HepG2 (cell line): ENCODE data around the gene SRF. TPM values are rescaled to one million over a fixed set of nuclear protein-coding genes. Genes with fewer than 3 reads are reported as not detected.
A peak's percentile ranks its signal among the peaks of the same experiment; 100 is the strongest.

Source experiments
- ATAC-seq: fragments of 200-7000 bp; cut with Tn5 transposase; 3 replicates; pipeline ENCODE4 v1.9.1; 2020; ENCODE audit warnings: mild to moderate bottlenecking, moderate library complexity
- BruUV-seq: library from RNA; stranded (reverse); fragments of 400-500 nt; replicated peaks from 2 replicates; lab custom pipeline; 2021; lab: Mats Ljungman, UMichigan
- CTCF ChIA-PET: fragments of 300-600 bp; formaldehyde crosslinking; extraction: SDS; loops from one replicate; lab custom pipeline; 2021; ENCODE audit warnings: low total read pairs, inconsistent platforms, low intra/inter-chr PET ratio; lab: Yijun Ruan, JAX
- POLR2A ChIA-PET: fragments of 350-600 bp; sonication (Branson Sonifier 250); formaldehyde crosslinking; loops from one replicate; lab custom pipeline; 2020; ENCODE audit warnings: antibody characterized with exemption, inconsistent platforms; lab: Yijun Ruan, JAX
- DNase-seq: peaks from one replicate; pipeline ENCODE4 v3.0.0-alpha.2; 2015; ENCODE audit warnings: low spot score
- FAIRE-seq: peaks from 3 replicates; lab custom pipeline; 2011; peaks lifted over from hg19 to GRCh38; lab: Jason Lieb, UNC
- H2AFZ ChIP-seq: one replicate; pipeline ENCODE4 v1.6.1; 2011; ENCODE audit warnings: low read length, inconsistent platforms
- H3K27ac ChIP-seq: fragments of 300-600 bp; 3 replicates; pipeline ENCODE4 v1.8.0; 2011; ENCODE audit warnings: mixed run types, mild to moderate bottlenecking, mixed read lengths, low read length, inconsistent platforms; ENCODE audit not compliant: insufficient read depth; ENCODE audit errors: extremely low read length
- H3K27me3 ChIP-seq, 2 experiments: fragments of 200-600 bp in 1 of 2; 2 replicates in 1 of 2; 3 replicates in 1 of 2; pipeline versions ENCODE4 v1.6.0 to v1.8.0; 2011; ENCODE audit warnings: low read length in 2 of 2, mild to moderate bottlenecking in 2 of 2, moderate library complexity in 2 of 2, inconsistent platforms in 1 of 2; ENCODE audit not compliant: insufficient read depth in 2 of 2, control insufficient read depth in 1 of 2
- H3K36me3 ChIP-seq, 2 experiments: fragments of 200-600 bp in 1 of 2; replicated peaks in 1 of 2; 2 replicates in 1 of 2; 3 replicates in 1 of 2; pipeline versions ENCODE4 v1.5.1 to v1.8.0; 2011; ENCODE audit warnings: low read length in 2 of 2, inconsistent platforms in 1 of 2; ENCODE audit not compliant: insufficient read depth in 2 of 2, control insufficient read depth in 1 of 2
- H3K4me1 ChIP-seq: 2 replicates; pipeline ENCODE4 v1.5.1; 2012; ENCODE audit warnings: low read length, inconsistent platforms; ENCODE audit not compliant: insufficient read depth
- H3K4me2 ChIP-seq: 2 replicates; pipeline ENCODE4 v1.6.0; 2011; ENCODE audit warnings: low read depth, low read length, inconsistent platforms
- H3K4me3 ChIP-seq, 3 experiments: fragments of 200-600 bp in 1 of 3; sonication (generic), shearing (Covaris generic) in 1 of 3; replicated peaks in 1 of 3; 2 replicates each; pipeline ENCODE4 v1.5.1; 2011 to 2016; ENCODE audit warnings: low read length in 3 of 3, inconsistent platforms in 2 of 3, low read depth in 2 of 3, mild to moderate bottlenecking in 2 of 3, control low read depth in 1 of 3, mixed read lengths in 1 of 3; ENCODE audit not compliant: insufficient read depth in 1 of 3
- H3K79me2 ChIP-seq: one replicate; pipeline ENCODE4 v1.6.1; 2011; ENCODE audit warnings: low read length, inconsistent platforms; ENCODE audit not compliant: insufficient read depth
- H3K9ac ChIP-seq: 2 replicates; pipeline ENCODE4 v1.6.0; 2011; ENCODE audit warnings: mild to moderate bottlenecking, low read depth, low read length, inconsistent platforms; ENCODE audit not compliant: insufficient read depth
- H3K9me3 ChIP-seq: 2 replicates; pipeline ENCODE4 v1.5.1; 2012; ENCODE audit warnings: mild to moderate bottlenecking, low read length
- H4K20me1 ChIP-seq: 2 replicates; pipeline ENCODE4 v1.6.0; 2011; ENCODE audit warnings: inconsistent platforms, mild to moderate bottlenecking, low read length, moderate library complexity; ENCODE audit not compliant: insufficient read depth
- DPF2 ChIP-seq: sonication (generic); formaldehyde crosslinking; IDR thresholded peaks from 2 replicates; pipeline ENCODE4 v1.4.0; 2020; ENCODE audit warnings: mild to moderate bottlenecking, low read depth, missing genetic modification reagents, borderline replicate concordance
- ELF4 ChIP-seq: sonication (generic); formaldehyde crosslinking; IDR thresholded peaks from 2 replicates; pipeline ENCODE4 v1.5.0; 2020; ENCODE audit warnings: missing genetic modification reagents, mild to moderate bottlenecking, moderate library complexity, borderline replicate concordance
- ETV6 ChIP-seq: sonication (generic); formaldehyde crosslinking; conservative IDR thresholded peaks from 2 replicates; pipeline ENCODE4 v1.4.0; 2020; ENCODE audit warnings: missing genetic modification reagents
- MAFF ChIP-seq: IDR thresholded peaks from 2 replicates; pipeline ENCODE4 v1.6.1; 2011; ENCODE audit warnings: low read depth, low read length, improper control_type of control experiment
- MAFK ChIP-seq, 2 experiments: IDR thresholded peaks in 1 of 2; conservative IDR thresholded peaks in 1 of 2; 2 replicates each; pipeline ENCODE4 v1.6.1; 2011; ENCODE audit warnings: improper control_type of control experiment in 2 of 2, low read length in 2 of 2
- MXI1 ChIP-seq: IDR thresholded peaks from 3 replicates; pipeline ENCODE4 v1.6.1; 2012; ENCODE audit warnings: low read depth, low read length, inconsistent platforms, borderline replicate concordance
- NFE2L2 ChIP-seq: fragments of 150-350 bp; IDR thresholded peaks from 2 replicates; pipeline ENCODE4 v1.6.1; 2014; ENCODE audit warnings: low read length
- SIX4 ChIP-seq: sonication (generic); formaldehyde crosslinking; IDR thresholded peaks from 2 replicates; pipeline ENCODE4 v1.4.0; 2020; ENCODE audit warnings: missing genetic modification reagents
- ZMAT3 ChIP-seq: sonication (generic); formaldehyde crosslinking; conservative IDR thresholded peaks from 2 replicates; pipeline ENCODE4 v1.7.0; 2021; ENCODE audit warnings: missing genetic modification reagents
- ZNF224 ChIP-seq: sonication (generic); formaldehyde crosslinking; IDR thresholded peaks from 2 replicates; pipeline ENCODE4 v1.5.0; 2020; ENCODE audit warnings: mild to moderate bottlenecking, missing genetic modification reagents
- ZNF468 ChIP-seq: sonication (generic); formaldehyde crosslinking; IDR thresholded peaks from 2 replicates; pipeline ENCODE4 v1.8.0; 2022; ENCODE audit warnings: mild to moderate bottlenecking, moderate library complexity, missing genetic modification reagents
- ZNF501 ChIP-seq: sonication (generic); formaldehyde crosslinking; IDR thresholded peaks from 2 replicates; pipeline ENCODE4 v1.5.1; 2020; ENCODE audit warnings: mild to moderate bottlenecking, moderate library complexity, missing genetic modification reagents
- ZNF577 ChIP-seq: sonication (generic); formaldehyde crosslinking; IDR thresholded peaks from 2 replicates; pipeline ENCODE4 v1.4.0; 2020; ENCODE audit warnings: mild to moderate bottlenecking, low read depth, missing genetic modification reagents, borderline replicate concordance
- ZNF652 ChIP-seq: IDR thresholded peaks from 2 replicates; pipeline ENCODE4 v1.6.1; 2016; ENCODE audit warnings: low read depth, borderline replicate concordance
- whole genome bisulfite sequencing: methylation state at CpG from one replicate; pipeline ENCODE4 v1.1.6; 2017; ENCODE audit warnings: low lambda C conversion rate; 5-methylcytosine and 5-hydroxymethylcytosine counted together
- in situ Hi-C: cut with HindIII; loops from 2 replicates; pipeline ENCODE4 v1.10.0; 2017; ENCODE audit warnings: low pct_unique_long_range_greater_than_20kb; ENCODE audit not compliant: extremely low pct_ligation_motif_present
- intact Hi-C: fragments of 100-400 bp; cut with micrococcal nuclease; formaldehyde crosslinking; loops from one replicate; pipeline ENCODE4 v1.10.0; 2022; ENCODE audit not compliant: unreplicated experiment
- polyA plus RNA-seq, 8 experiments: library from polyadenylated mRNA; depleted of rRNA in 3 of 8; stranded (reverse) in 7 of 8; unstranded in 1 of 8; fragments of >200 nt; fragmentation: Illumina TruSeq in 4 of 8; extraction: Trizol in 4 of 8; gene quantifications; 2 replicates each; pipeline versions ENCODE4 v1.2.1 to v1.2.3, GENCODE V29; 2011 to 2016; ENCODE audit warnings: low read depth in 4 of 8, missing spikeins in 1 of 8, mixed read lengths in 1 of 8; ENCODE audit not compliant: insufficient read depth in 1 of 8
- total RNA-seq, 5 experiments: library from RNA; depleted of rRNA; stranded (reverse); fragments of >200 nt; fragmentation: Illumina TruSeq; extraction: Trizol; gene quantifications; 2 replicates each; pipeline ENCODE4 v1.2.3, GENCODE V29; 2016; ENCODE audit warnings: low read depth in 1 of 5
- TF ChIP-seq, protein P1 (sequence below): sonication (generic); formaldehyde crosslinking; IDR thresholded peaks from 2 replicates; pipeline ENCODE4 v1.9.0; 2021; ENCODE audit warnings: missing genetic modification reagents, mild to moderate bottlenecking, borderline replicate concordance
- TF ChIP-seq, protein P2 (sequence below): IDR thresholded peaks from 2 replicates; pipeline ENCODE4 v1.6.1; 2016; ENCODE audit warnings: missing compliant biosample characterization, missing genetic modification reagents, borderline replicate concordance
- TF ChIP-seq, protein P3 (sequence below): sonication (generic); formaldehyde crosslinking; IDR thresholded peaks from 2 replicates; pipeline ENCODE4 v1.8.1; 2023; ENCODE audit warnings: missing genetic modification reagents, inconsistent platforms, borderline replicate concordance
- TF ChIP-seq, protein P4 (sequence below): sonication (generic); formaldehyde crosslinking; IDR thresholded peaks from 2 replicates; pipeline ENCODE4 v1.5.0; 2020; ENCODE audit warnings: missing genetic modification reagents
- TF ChIP-seq, protein P5 (sequence below): sonication (generic); formaldehyde crosslinking; IDR thresholded peaks from 2 replicates; pipeline ENCODE4 v1.8.0; 2022; ENCODE audit warnings: missing genetic modification reagents, mild to moderate bottlenecking, moderate library complexity, borderline replicate concordance

Gene SRF
- total and polyA plus RNA-seq, 2 of the 13 experiments (the other 11 are each of a cell fraction or from before 2014, with no cell fraction given) = 25.5 to 44.1 TPM

- ChIA-PET CTCF (no interaction called here), POLR2A (no interaction called here)
- in situ Hi-C loops (no loop called here), intact Hi-C loops (no loop called here)
- ATAC-seq (no peak), FAIRE-seq (peak; percentile 18), DNase-seq (no peak)
- BruUV-seq = no TSS peak
- no peak overlapping the region for H3K4me3 ChIP-seq
- H3K27ac ChIP-seq = no peak overlapping the region
- H2AFZ ChIP-seq = no peak overlapping the region
- no peaks in the 10 kb centered on the region for H3K27me3 ChIP-seq
- H3K79me2 ChIP-seq = no peaks in the 10 kb centered on the region
- no peaks in the 10 kb centered on the region for H3K9me3 ChIP-seq
- no peak overlapping the region for H3K9ac ChIP-seq
- WGBS = 99% methylated on average over 2 of the region's 2 CpGs
- 0 out of 2 replicates have a peak, but pooled peaks cover 5% of the 10 kb centered on the region for H3K4me1 ChIP-seq
- peaks cover 0 to 2% of the 10 kb centered on the region in 2 experiments; a peak in 2 of 5 replicates for H3K36me3 ChIP-seq
- no peak overlapping the region for H3K4me2 ChIP-seq
- H4K20me1 ChIP-seq = no peaks in the 10 kb centered on the region
- no peak for TF ChIP-seq ZMAT3
- no peak for TF ChIP-seq ZNF468 (CRISPR knock-in tag)
- TF ChIP-seq ZNF501 (CRISPR knock-in tag) = no peak
- peak; percentile 92 for TF ChIP-seq NFE2L2
- TF ChIP-seq MXI1 = no peak
- no peak for TF ChIP-seq ETV6
- peak; percentile 84 for TF ChIP-seq MAFK (conservative IDR thresholded peaks at IDR 0.05 in 1 of 2, IDR thresholded peaks at IDR 0.05 in 1 of 2; ENCODE audit: low read length in 2 of 2)
- TF ChIP-seq SIX4 (CRISPR knock-in tag) = no peak
- no peak for TF ChIP-seq ELF4 (CRISPR knock-in tag)
- TF ChIP-seq DPF2 = no peak
- TF ChIP-seq, protein P1, sequence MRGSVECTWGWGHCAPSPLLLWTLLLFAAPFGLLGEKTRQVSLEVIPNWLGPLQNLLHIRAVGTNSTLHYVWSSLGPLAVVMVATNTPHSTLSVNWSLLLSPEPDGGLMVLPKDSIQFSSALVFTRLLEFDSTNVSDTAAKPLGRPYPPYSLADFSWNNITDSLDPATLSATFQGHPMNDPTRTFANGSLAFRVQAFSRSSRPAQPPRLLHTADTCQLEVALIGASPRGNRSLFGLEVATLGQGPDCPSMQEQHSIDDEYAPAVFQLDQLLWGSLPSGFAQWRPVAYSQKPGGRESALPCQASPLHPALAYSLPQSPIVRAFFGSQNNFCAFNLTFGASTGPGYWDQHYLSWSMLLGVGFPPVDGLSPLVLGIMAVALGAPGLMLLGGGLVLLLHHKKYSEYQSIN (CRISPR knock-in tag) = no peak
- TF ChIP-seq, protein P2, sequence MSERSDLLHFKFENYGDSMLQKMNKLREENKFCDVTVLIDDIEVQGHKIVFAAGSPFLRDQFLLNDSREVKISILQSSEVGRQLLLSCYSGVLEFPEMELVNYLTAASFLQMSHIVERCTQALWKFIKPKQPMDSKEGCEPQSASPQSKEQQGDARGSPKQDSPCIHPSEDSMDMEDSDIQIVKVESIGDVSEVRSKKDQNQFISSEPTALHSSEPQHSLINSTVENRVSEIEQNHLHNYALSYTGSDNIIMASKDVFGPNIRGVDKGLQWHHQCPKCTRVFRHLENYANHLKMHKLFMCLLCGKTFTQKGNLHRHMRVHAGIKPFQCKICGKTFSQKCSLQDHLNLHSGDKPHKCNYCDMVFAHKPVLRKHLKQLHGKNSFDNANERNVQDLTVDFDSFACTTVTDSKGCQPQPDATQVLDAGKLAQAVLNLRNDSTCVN (CRISPR knock-in tag) = no peak
- TF ChIP-seq, protein P3, sequence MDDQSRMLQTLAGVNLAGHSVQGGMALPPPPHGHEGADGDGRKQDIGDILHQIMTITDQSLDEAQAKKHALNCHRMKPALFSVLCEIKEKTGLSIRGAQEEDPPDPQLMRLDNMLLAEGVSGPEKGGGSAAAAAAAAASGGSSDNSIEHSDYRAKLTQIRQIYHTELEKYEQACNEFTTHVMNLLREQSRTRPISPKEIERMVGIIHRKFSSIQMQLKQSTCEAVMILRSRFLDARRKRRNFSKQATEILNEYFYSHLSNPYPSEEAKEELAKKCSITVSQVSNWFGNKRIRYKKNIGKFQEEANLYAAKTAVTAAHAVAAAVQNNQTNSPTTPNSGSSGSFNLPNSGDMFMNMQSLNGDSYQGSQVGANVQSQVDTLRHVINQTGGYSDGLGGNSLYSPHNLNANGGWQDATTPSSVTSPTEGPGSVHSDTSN = no peak
- no peak for TF ChIP-seq ZNF577 (CRISPR knock-in tag)
- TF ChIP-seq, protein P4, sequence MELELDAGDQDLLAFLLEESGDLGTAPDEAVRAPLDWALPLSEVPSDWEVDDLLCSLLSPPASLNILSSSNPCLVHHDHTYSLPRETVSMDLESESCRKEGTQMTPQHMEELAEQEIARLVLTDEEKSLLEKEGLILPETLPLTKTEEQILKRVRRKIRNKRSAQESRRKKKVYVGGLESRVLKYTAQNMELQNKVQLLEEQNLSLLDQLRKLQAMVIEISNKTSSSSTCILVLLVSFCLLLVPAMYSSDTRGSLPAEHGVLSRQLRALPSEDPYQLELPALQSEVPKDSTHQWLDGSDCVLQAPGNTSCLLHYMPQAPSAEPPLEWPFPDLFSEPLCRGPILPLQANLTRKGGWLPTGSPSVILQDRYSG (CRISPR knock-in tag) = no peak
- TF ChIP-seq MAFF = peak; percentile 72
- TF ChIP-seq, protein P5, sequence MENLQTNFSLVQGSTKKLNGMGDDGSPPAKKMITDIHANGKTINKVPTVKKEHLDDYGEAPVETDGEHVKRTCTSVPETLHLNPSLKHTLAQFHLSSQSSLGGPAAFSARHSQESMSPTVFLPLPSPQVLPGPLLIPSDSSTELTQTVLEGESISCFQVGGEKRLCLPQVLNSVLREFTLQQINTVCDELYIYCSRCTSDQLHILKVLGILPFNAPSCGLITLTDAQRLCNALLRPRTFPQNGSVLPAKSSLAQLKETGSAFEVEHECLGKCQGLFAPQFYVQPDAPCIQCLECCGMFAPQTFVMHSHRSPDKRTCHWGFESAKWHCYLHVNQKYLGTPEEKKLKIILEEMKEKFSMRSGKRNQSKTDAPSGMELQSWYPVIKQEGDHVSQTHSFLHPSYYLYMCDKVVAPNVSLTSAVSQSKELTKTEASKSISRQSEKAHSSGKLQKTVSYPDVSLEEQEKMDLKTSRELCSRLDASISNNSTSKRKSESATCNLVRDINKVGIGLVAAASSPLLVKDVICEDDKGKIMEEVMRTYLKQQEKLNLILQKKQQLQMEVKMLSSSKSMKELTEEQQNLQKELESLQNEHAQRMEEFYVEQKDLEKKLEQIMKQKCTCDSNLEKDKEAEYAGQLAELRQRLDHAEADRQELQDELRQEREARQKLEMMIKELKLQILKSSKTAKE (CRISPR knock-in tag) = no peak
- no peak for TF ChIP-seq ZNF224 (CRISPR knock-in tag)
- no peak for TF ChIP-seq ZNF652 (CRISPR knock-in tag)
These were observed 36.2 kb downstream of the SRF start for GRCh38 chr6:43207286-43207685.
